GM21381 (cell line): ENCODE data around the gene IL21R.

Experiments used
- ATAC-seq: cut with Tn5 transposase; IDR thresholded peaks from one replicate; pipeline ENCODE4 v1.9.1; 2021; ENCODE audit warnings: mild to moderate bottlenecking, moderate library complexity; ENCODE audit not compliant: unreplicated experiment

The IL21R gene

GRCh38 chr16:27482397-27483087, 80.6 kb downstream of the IL21R start:
- ATAC-seq: no peak

DNA sequence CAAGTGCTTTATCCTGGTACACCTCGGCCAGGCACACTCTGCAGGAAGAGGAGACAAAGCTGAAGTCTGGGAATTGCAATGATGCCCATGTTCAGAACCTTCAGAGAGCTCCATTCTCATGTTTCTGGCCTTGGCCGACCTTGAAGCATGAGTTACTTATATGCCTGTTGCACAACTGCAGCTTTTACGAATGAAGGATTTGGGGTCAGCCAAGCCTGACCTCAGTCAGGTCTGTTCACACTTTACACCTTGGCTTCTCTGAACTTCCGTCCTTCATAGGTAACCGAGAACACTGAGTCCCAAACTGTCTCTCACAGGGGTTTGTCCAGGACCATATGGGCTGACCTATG, 81.1 kb downstream of the IL21R start:
- ATAC-seq: no peak

- no peak for ATAC-seq
These were observed 81.7 kb downstream of the IL21R start for GRCh38 chr16:27483624-27484023.

GRCh38 chr16:27485126-27485525, 83.2 kb downstream of the IL21R start:
- no peak for ATAC-seq

DNA sequence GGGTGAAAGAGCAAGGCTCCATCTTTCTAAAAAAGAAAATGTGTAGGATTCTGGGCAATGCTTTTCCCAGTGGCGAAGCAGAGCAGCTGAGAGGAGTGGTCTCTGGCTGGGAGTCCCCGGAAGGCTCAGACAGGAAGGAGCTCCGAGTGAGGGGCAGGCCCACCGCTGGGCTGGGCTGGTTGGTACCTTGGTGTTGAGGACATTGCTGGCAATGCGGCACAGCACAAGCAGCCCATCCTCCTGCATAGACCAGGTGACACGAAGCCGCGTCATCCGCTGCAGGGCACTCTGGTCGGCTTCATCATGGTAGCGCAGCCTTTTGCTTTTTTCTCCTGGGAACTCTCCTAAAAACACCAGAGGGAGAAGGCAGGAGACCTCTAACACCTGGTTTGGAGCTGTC, 83.8 kb downstream of the IL21R start:
- no peak for ATAC-seq

- no peak for ATAC-seq
These were observed 84.4 kb downstream of the IL21R start for GRCh38 chr16:27486344-27486743.

GRCh38 chr16:27486760-27487159, 84.8 kb downstream of the IL21R start:
- no peak for ATAC-seq

- no peak for ATAC-seq
These were observed 87.4 kb downstream of the IL21R start for GRCh38 chr16:27489421-27489820.

- ATAC-seq: no peak
These were observed 87.9 kb downstream of the IL21R start for GRCh38 chr16:27489906-27490305.

GRCh38 chr16:27491894-27492587, 90.1 kb downstream of the IL21R start:
- ATAC-seq: no peak

- no peak for ATAC-seq
These were observed 90.6 kb downstream of the IL21R start for GRCh38 chr16:27492588-27492979.

GRCh38 chr16:27495191-27495590, 93.2 kb downstream of the IL21R start:
- ATAC-seq: no peak

GRCh38 chr16:27498031-27498825, 96.3 kb downstream of the IL21R start:
- ATAC-seq: no peak

DNA sequence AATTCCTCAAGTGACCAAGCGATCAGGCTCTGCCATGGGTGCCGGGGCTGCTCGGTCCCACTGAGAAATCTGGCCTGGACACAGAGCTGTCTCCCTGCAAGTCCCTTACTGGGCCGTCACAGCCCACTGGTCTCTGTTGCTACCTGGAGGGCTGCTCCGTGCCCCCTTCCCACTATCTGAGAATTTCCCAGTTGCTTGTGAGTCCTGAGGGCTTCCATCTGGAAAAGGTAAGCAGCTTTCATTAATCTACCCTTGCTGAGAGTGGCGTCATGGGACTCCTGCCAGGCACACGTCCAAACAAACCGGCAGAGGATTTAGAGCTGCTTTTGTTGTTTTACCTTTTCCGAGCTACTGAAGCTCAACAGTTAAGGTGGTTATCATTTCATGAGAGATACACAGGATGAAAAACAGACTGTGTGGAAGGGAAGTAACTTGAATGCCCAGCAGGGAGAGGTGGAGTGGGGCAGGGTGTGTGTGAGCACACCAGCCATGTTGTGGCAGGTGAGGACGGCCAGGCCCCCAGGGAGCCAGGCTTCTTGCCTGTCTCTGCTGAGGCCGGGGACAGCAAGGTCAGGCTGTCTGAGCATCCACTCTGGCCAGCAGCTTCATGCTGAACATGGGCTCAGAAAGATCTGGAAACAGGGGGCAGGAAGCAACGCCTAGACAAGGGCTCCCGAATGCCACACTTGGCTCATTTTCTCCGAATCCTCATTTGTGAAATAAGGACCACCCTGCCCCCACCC, 97.1 kb downstream of the IL21R start:
- no peak for ATAC-seq

DNA sequence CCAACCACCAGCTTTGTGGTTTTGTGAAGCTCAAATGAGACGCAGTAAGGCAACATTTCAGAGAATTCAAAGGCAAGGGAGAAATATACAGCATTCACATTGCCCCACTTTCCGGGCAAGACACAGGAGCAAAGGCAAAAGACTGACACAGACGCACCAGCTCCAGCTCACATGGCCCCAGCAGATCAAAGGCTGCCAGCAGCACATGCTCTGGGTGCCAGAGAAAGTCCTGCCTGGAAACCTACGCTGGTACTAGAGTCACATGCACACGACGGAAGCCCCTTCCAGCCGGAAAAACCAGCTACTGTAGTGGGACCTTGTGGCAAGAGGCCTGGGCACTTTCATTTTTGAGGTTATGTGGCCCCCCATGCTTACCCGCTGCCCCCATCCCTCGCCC, 97.7 kb downstream of the IL21R start:
- ATAC-seq: no peak

GRCh38 chr16:27500801-27501200, 98.8 kb downstream of the IL21R start:
- no peak for ATAC-seq
